ENCODE data around the gene CBY1. TPM values are rescaled to one million over a fixed set of nuclear protein-coding genes. Genes with fewer than 3 reads are reported as not detected.

CBY1 gene
- total RNA-seq (10 to 100 TPM in 2 of 5 donors, 1 to 10 TPM in 3; 1.8 to 38.4 (median 9.9) TPM), polyA plus RNA-seq (10 to 100 TPM; 40.9 to 43.6 (median 41.3) TPM)
- long read RNA-seq, donor 1, transcript CBY1-201 (5 exons, 1,133 nt), result major isoform, 9 of 11 reads
- long read RNA-seq, donor 1, partial matches to known transcripts, result 0 of 11 reads
- long read RNA-seq, donor 1, other reads (novel, unspliced or antisense), result 0 of 11 reads
- long read RNA-seq, donor 2, transcript CBY1-201 (5 exons, 1,133 nt), result major isoform, 19 of 21 reads
- long read RNA-seq, donor 2, partial matches to known transcripts, result 0 of 21 reads
- long read RNA-seq, donor 2, other reads (novel, unspliced or antisense), result 0 of 21 reads
- long read RNA-seq, donor 3, transcript CBY1-201 (5 exons, 1,133 nt), result major isoform, 8 of 21 reads
- long read RNA-seq, donor 3, partial matches to known transcripts, result 12 of 21 reads
- long read RNA-seq, donor 3, other reads (novel, unspliced or antisense), result 0 of 21 reads
- long read RNA-seq, donor 4, partial matches to known transcripts, result 0 of 3 reads
- long read RNA-seq, donor 4, other reads (novel, unspliced or antisense), result 0 of 3 reads
- long read RNA-seq, donor 5, transcript CBY1-201 (5 exons, 1,133 nt), result major isoform, 15 of 17 reads
- long read RNA-seq, donor 5, partial matches to known transcripts, result 0 of 17 reads
- long read RNA-seq, donor 5, other reads (novel, unspliced or antisense), result 0 of 17 reads
- long read RNA-seq, donor 6, transcript CBY1-201 (5 exons, 1,133 nt), result major isoform, 32 of 39 reads
- long read RNA-seq, donor 6, partial matches to known transcripts, result 0 of 39 reads
- long read RNA-seq, donor 6, other reads (novel, unspliced or antisense), result 0 of 39 reads
- long read RNA-seq, donor 7, transcript CBY1-201 (5 exons, 1,133 nt), result major isoform, 7 of 7 reads
- long read RNA-seq, donor 7, partial matches to known transcripts, result 0 of 7 reads
- long read RNA-seq, donor 7, other reads (novel, unspliced or antisense), result 0 of 7 reads
- long read RNA-seq, donor 8, transcript CBY1-201 (5 exons, 1,133 nt), result major isoform, 8 of 10 reads
- long read RNA-seq, donor 8, partial matches to known transcripts, result 0 of 10 reads
- long read RNA-seq, donor 8, other reads (novel, unspliced or antisense), result 0 of 10 reads
- long read RNA-seq, donor 9, transcript CBY1-201 (5 exons, 1,133 nt), result major isoform, 12 of 16 reads
- long read RNA-seq, donor 9, partial matches to known transcripts, result 0 of 16 reads
- long read RNA-seq, donor 9, other reads (novel, unspliced or antisense), result 0 of 16 reads
- long read RNA-seq, donor 10, transcript CBY1-201 (5 exons, 1,133 nt), result major isoform, 5 of 6 reads
- long read RNA-seq, donor 10, partial matches to known transcripts, result 0 of 6 reads
- long read RNA-seq, donor 10, other reads (novel, unspliced or antisense), result 0 of 6 reads

GRCh38 chr22:38656256-38657044 lies at the start of gene CBY1, which contains the start of gene FAM227A:
Gene CBY1, plus strand, starts transcription at chr22:38656638. Its CDS starts 11,417 bp downstream, at chr22:38668055.
Gene FAM227A, minus strand, starts transcription at chr22:38656392. Its CDS starts 6,224 bp downstream, at chr22:38650168.
- peak within 1 kb of the TSS; percentile 76 to 95 (median 89) for H3K27ac ChIP-seq
- no peaks in the 10 kb centered on the region for H3K27me3 ChIP-seq
- peaks cover 12 to 29% (median 27%) of the 10 kb centered on the region in 4 donors for H3K4me1 ChIP-seq
- H3K4me3 ChIP-seq, result peak within 1 kb of the TSS; percentile 82 to 97 (median 92)
- intact Hi-C loops (cut with DNase I; ENCODE audit: low total_unique reads), result no loop called here
- no peak for TF ChIP-seq EP300 (IDR thresholded peaks at IDR 0.05)
- no peak for TF ChIP-seq CTCF (IDR thresholded peaks at IDR 0.05)
- TF ChIP-seq POLR2AphosphoS5 (IDR thresholded peaks at IDR 0.05), result peak in 2 of 3 donors; percentile 44 to 77
- DNase-seq, result peak; percentile 92 to 96
- H3K36me3 ChIP-seq, result peaks cover 0 to 13% (median 7%) of the 10 kb centered on the region in 4 donors
- H3K9me3 ChIP-seq, result no peaks in the 10 kb centered on the region
- 0 to 1% (median 0%) methylated on average over 32 to 66 of the region's 66 CpGs for WGBS, 5 donors

- 70 to 77% (median 72%) methylated on average over 3 of the region's 3 CpGs for WGBS, 5 donors
- Histone ChIP-seq H3K4me3 (no peak overlapping the region), H3K27ac (no peak overlapping the region), H3K27me3 (no peaks in the 10 kb centered on the region), H3K36me3 (no peaks in the 10 kb centered on the region), H3K4me1 (peaks cover 0 to 7% (median 0%) of the 10 kb centered on the region in 4 donors), H3K9me3 (no peaks in the 10 kb centered on the region)
- intact Hi-C loops (cut with DNase I; ENCODE audit: low total_unique reads), result no loop called here
- no peak for TF ChIP-seq CTCF (IDR thresholded peaks at IDR 0.05)
- no peak for TF ChIP-seq EP300 (IDR thresholded peaks at IDR 0.05)
- TF ChIP-seq POLR2AphosphoS5 (IDR thresholded peaks at IDR 0.05), result no peak
- TF ChIP-seq POLR2A (IDR thresholded peaks at IDR 0.05), result no peak
- DNase-seq, result no peak
Measured at GRCh38 chr22:38607680-38608079, 48.8 kb upstream of the CBY1 start.

GRCh38 chr22:38608992-38609750 lies 47.3 kb upstream of the CBY1 start:
- Histone ChIP-seq H3K36me3 (no peaks in the 10 kb centered on the region), H3K27ac (no peak overlapping the region), H3K4me3 (no peak overlapping the region), H3K27me3 (no peaks in the 10 kb centered on the region), H3K4me1 (peaks cover 0 to 7% (median 0%) of the 10 kb centered on the region in 4 donors), H3K9me3 (no peaks in the 10 kb centered on the region)
- WGBS, 5 donors, result 88 to 92% (median 91%) methylated on average over 13 of the region's 13 CpGs
- peak in 1 of 2 donors; percentile 22 for DNase-seq
- no peak for TF ChIP-seq CTCF (IDR thresholded peaks at IDR 0.05)
- TF ChIP-seq POLR2AphosphoS5 (IDR thresholded peaks at IDR 0.05), result no peak
- TF ChIP-seq POLR2A (IDR thresholded peaks at IDR 0.05), result no peak
- no peak for TF ChIP-seq EP300 (IDR thresholded peaks at IDR 0.05)
- intact Hi-C loops (cut with DNase I; ENCODE audit: low total_unique reads), result no loop called here
